GM18526 (cell line): ENCODE results near the gene ALDH8A1.

Experiments
- POLR2A ChIP-seq: IDR thresholded peaks from 3 replicates; pipeline ENCODE4 v1.6.1; 2011; ENCODE audit not compliant: insufficient read length; ENCODE audit errors: extremely low read depth

Gene ALDH8A1

GRCh38 chr6:134870677-134871498 lies 79.0 kb downstream of the ALDH8A1 start:
- TF ChIP-seq POLR2A: no peak

DNA sequence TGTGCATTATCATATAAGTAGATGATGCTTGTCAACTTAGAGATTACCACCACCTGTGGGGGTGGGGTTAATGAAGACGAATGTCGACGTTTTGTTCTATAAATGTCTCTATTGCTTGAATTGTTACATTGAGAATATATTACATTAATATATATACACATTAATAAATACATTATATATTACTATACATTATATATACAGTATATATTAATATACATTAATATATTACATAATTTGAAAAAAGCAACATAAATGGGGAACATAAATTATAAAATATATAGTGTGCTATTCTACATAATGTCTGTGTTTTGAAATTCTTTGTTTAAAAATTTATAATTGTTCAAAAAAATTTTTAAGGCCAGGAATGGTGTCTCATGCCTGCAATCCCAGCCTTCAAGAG lies 81.1 kb downstream of the ALDH8A1 start:
- TF ChIP-seq POLR2A: no peak
